MM.1S (cell line): ENCODE measurements around the gene ZNF275.

Experiments used
- DNase-seq: peaks from one replicate; pipeline ENCODE4 v3.0.0-alpha.2; 2015
- H2AFZ ChIP-seq: fragments of 300-600 bp; sonication (generic); 2 replicates; pipeline ENCODE4 v1.6.0; 2016; ENCODE audit warnings: antibody characterized with exemption, low read length
- H3F3A ChIP-seq: fragments of 300-600 bp; sonication (generic); 2 replicates; pipeline ENCODE4 v1.6.1; 2016; ENCODE audit warnings: mild to moderate bottlenecking, antibody characterized with exemption, low read length, moderate library complexity, mixed read lengths; ENCODE audit not compliant: insufficient read depth
- H3K27ac ChIP-seq: fragments of 300-600 bp; sonication (generic); 2 replicates; pipeline ENCODE4 v1.5.1; 2016; ENCODE audit warnings: mild to moderate bottlenecking, low read length
- H3K27me3 ChIP-seq: fragments of 300-600 bp; sonication (generic); replicated peaks from 2 replicates; pipeline ENCODE4 v1.6.0; 2016; ENCODE audit warnings: low read length; ENCODE audit not compliant: insufficient read depth
- H3K36me3 ChIP-seq: fragments of 300-600 bp; sonication (generic); replicated peaks from 2 replicates; pipeline ENCODE4 v1.6.1; 2016; ENCODE audit warnings: mild to moderate bottlenecking, low read length, mixed read lengths; ENCODE audit not compliant: insufficient read depth
- H3K4me1 ChIP-seq: fragments of 300-600 bp; sonication (generic); 2 replicates; pipeline ENCODE4 v1.6.1; 2016; ENCODE audit warnings: low read length, mixed read lengths
- H3K4me2 ChIP-seq: fragments of 300-600 bp; sonication (generic); 2 replicates; pipeline ENCODE4 v1.6.0; 2016; ENCODE audit warnings: low read depth, low read length
- H3K4me3 ChIP-seq: fragments of 300-600 bp; sonication (generic); 2 replicates; pipeline ENCODE4 v1.5.1; 2016; ENCODE audit warnings: low read length, mixed read lengths
- H3K79me2 ChIP-seq: fragments of 300-600 bp; sonication (generic); 2 replicates; pipeline ENCODE4 v1.6.1; 2016; ENCODE audit warnings: mixed run types, low read length, mixed read lengths
- H3K9ac ChIP-seq: fragments of 300-600 bp; sonication (generic); 2 replicates; pipeline ENCODE4 v1.6.1; 2016; ENCODE audit warnings: low read length, mixed read lengths
- H3K9me2 ChIP-seq: fragments of 300-600 bp; sonication (generic); replicated peaks from 2 replicates; pipeline ENCODE4 v1.6.1; 2016; ENCODE audit warnings: mild to moderate bottlenecking, low read length, mixed read lengths; ENCODE audit not compliant: insufficient read depth
- H3K9me3 ChIP-seq: fragments of 300-600 bp; sonication (generic); replicated peaks from 2 replicates; pipeline ENCODE4 v1.6.1; 2016; ENCODE audit warnings: mild to moderate bottlenecking, low read length, mixed read lengths; ENCODE audit not compliant: insufficient read depth
- H4K20me1 ChIP-seq: fragments of 300-600 bp; sonication (generic); 2 replicates; pipeline ENCODE4 v1.6.1; 2016; ENCODE audit warnings: mild to moderate bottlenecking, low read length, moderate library complexity, mixed read lengths; ENCODE audit not compliant: insufficient read depth
- EZH2 ChIP-seq: fragments of 300-600 bp; sonication (generic); optimal IDR thresholded peaks from 2 replicates; pipeline ENCODE3; 2017; ENCODE audit warnings: low read depth, mild to moderate bottlenecking, antibody characterized with exemption, low read length, mixed read lengths
- EZH2phosphoT487 ChIP-seq: fragments of 300-600 bp; sonication (generic); IDR thresholded peaks from 2 replicates; pipeline ENCODE4 v1.6.1; 2018; ENCODE audit warnings: antibody characterized with exemption, low read length
- TF ChIP-seq, protein P1 (sequence below): fragments of 300-600 bp; sonication (generic); IDR thresholded peaks from 2 replicates; pipeline ENCODE4 v1.5.1; 2016; ENCODE audit warnings: antibody characterized with exemption, low read length, mixed read lengths

Gene ZNF275

DNA sequence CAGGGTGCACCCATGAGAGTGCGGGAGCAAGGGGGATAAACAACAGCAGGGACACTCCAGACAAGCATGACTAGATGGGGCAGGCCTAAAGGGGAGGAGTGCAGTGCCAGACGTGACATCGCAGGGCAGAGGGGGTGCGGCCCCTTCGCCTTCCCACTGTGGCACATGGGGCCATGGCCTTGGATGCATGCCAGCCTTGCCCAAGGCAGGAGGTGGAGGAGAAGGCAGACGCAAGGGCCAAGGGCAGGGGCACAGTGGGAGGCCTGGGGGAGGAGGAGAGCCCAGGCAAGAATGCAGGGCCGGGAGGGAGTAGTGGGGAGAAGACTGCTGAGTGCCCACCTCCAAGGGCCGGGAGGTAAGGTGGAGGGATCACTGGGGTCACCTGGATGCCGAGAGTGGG is 45.6 kb downstream of the ZNF275 start:
- Histone ChIP-seq H3K4me3 (no peak overlapping the region), H3K9me3 (no peaks in the 10 kb centered on the region), H3K4me2 (no peak overlapping the region), H2AFZ (no peak overlapping the region), H3K79me2 (no peaks in the 10 kb centered on the region), H4K20me1 (no peaks in the 10 kb centered on the region), H3F3A (no peaks in the 10 kb centered on the region), H3K4me1 (no peaks in the 10 kb centered on the region), H3K36me3 (no peaks in the 10 kb centered on the region), H3K9ac (no peak overlapping the region), H3K27me3 (no peaks in the 10 kb centered on the region), H3K9me2 (no peaks in the 10 kb centered on the region), H3K27ac (no peak overlapping the region)
- TF ChIP-seq EZH2 = no peak
- TF ChIP-seq EZH2phosphoT487 = no peak
- TF ChIP-seq, protein P1, sequence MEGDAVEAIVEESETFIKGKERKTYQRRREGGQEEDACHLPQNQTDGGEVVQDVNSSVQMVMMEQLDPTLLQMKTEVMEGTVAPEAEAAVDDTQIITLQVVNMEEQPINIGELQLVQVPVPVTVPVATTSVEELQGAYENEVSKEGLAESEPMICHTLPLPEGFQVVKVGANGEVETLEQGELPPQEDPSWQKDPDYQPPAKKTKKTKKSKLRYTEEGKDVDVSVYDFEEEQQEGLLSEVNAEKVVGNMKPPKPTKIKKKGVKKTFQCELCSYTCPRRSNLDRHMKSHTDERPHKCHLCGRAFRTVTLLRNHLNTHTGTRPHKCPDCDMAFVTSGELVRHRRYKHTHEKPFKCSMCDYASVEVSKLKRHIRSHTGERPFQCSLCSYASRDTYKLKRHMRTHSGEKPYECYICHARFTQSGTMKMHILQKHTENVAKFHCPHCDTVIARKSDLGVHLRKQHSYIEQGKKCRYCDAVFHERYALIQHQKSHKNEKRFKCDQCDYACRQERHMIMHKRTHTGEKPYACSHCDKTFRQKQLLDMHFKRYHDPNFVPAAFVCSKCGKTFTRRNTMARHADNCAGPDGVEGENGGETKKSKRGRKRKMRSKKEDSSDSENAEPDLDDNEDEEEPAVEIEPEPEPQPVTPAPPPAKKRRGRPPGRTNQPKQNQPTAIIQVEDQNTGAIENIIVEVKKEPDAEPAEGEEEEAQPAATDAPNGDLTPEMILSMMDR = no peak
- no peak for DNase-seq

DNA sequence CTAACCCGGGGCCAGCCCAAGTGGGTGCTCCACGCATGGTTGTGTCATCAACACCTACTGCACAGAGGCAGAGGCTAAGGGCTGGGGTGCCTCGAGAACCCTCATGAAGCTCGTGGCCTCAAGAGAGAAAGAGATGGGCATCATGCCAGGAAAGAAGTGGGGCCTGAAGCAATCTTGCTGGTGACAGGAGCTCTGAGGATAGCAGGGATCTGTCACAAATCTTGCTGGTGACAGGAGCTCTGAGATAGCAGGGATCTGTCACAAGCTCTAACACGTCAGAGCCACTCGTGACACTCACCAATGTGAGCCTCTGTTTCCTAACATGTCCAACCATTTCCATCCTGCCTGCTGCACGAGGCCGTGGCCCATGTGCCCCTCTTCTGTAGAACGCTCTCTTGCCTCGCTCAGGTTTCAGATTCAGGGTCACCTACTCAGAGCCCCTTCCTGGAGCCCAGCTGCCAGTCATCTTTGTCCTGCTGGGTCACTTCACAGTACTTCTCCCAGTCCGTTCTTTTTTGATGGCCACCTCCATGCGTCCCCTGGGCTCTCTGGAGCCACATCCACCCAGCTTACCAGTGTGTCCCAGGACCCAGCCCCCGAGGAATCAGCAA is 46.1 kb downstream of the ZNF275 start:
- TF ChIP-seq, protein P1 = no peak
- TF ChIP-seq EZH2 (no peak), EZH2phosphoT487 (no peak)
- no peaks in the 10 kb centered on the region for H3K9me3 ChIP-seq
- no peak overlapping the region for H3K9ac ChIP-seq
- H3K27ac ChIP-seq = no peak overlapping the region
- H3K4me2 ChIP-seq = no peak overlapping the region
- no peaks in the 10 kb centered on the region for H3K36me3 ChIP-seq
- H2AFZ ChIP-seq = no peak overlapping the region
- H3K9me2 ChIP-seq = no peaks in the 10 kb centered on the region
- no peaks in the 10 kb centered on the region for H3K4me1 ChIP-seq
- no peaks in the 10 kb centered on the region for H3K27me3 ChIP-seq
- H3K79me2 ChIP-seq = no peaks in the 10 kb centered on the region
- no peaks in the 10 kb centered on the region for H3F3A ChIP-seq
- H3K4me3 ChIP-seq = no peak overlapping the region
- DNase-seq = no peak
- no peaks in the 10 kb centered on the region for H4K20me1 ChIP-seq

DNA sequence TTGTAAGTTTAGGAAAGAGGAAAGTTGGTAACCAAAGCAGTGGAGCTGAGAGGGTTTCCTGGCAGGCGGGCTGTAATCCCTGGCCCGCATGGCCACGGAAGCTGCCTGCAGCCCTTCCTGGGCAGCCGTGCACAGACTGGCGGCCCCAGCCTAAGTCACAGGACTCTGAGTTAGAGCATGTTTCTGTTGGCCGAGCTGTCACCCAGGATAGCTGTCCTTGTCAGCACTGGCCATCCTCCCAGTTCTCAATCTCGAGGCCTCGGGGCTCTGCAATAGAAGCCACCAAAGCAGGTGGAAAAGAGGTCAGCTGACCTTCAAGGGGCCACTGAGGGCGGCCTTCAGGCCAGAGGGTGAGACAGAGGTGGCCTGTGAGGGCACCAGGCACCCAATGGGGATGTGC is 46.7 kb downstream of the ZNF275 start:
- no peaks in the 10 kb centered on the region for H3K36me3 ChIP-seq
- H3K79me2 ChIP-seq = no peaks in the 10 kb centered on the region
- no peak overlapping the region for H3K27ac ChIP-seq
- no peaks in the 10 kb centered on the region for H3K9me3 ChIP-seq
- no peaks in the 10 kb centered on the region for H4K20me1 ChIP-seq
- DNase-seq = no peak
- H3K4me2 ChIP-seq = no peak overlapping the region
- no peaks in the 10 kb centered on the region for H3K9me2 ChIP-seq
- no peaks in the 10 kb centered on the region for H3K4me1 ChIP-seq
- no peaks in the 10 kb centered on the region for H3K27me3 ChIP-seq
- no peak overlapping the region for H2AFZ ChIP-seq
- no peak overlapping the region for H3K9ac ChIP-seq
- H3K4me3 ChIP-seq = no peak overlapping the region
- TF ChIP-seq, protein P1 = no peak
- TF ChIP-seq EZH2 = no peak
- TF ChIP-seq EZH2phosphoT487 = no peak
- no peaks in the 10 kb centered on the region for H3F3A ChIP-seq
